GM21390 (cell line): ENCODE measurements around the gene TMEM30A.
A peak's percentile ranks its signal among the peaks of the same experiment; 100 is the strongest.

Experiments
- ATAC-seq: cut with Tn5 transposase; IDR thresholded peaks from one replicate; pipeline ENCODE4 v1.9.1; 2021; ENCODE audit not compliant: unreplicated experiment

Gene TMEM30A

DNA sequence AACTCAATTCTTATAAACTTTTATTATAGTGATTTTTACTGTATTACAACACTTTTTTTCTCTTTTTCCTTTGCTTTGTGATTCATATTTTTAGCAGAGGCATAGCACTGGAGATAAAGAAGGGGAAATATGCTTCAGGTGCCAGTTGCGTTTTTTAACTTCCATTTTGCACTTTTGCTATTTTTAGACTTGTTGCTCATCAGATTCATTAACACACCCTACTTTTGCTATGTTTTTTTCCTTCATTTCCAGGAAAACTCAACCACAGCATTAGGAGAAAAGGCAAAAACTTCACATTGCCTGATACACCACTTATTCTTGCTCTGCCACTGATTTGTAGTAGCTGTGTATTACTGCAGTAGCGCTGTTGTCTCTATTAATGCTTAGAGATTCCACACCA, 8.0 kb upstream of the TMEM30A start:
- no peak for ATAC-seq

DNA sequence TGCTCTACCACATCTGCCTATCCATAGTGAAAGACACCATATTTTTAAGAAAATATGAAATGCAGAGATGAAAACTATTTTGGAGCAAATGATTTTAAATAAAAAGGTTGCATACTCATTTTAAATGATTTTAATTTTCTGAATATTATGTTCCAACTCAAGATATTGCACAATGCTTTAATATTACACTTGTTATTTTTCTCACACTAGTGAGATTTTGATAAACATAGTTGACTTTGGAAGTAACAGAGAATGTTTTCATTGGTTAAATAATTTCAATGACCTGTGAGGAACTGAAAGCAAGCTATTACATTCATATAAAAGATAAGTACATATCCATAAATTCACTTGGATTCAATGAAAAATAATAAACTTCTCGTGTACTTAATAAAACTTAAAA, 7.2 kb upstream of the TMEM30A start:
- ATAC-seq = no peak

DNA sequence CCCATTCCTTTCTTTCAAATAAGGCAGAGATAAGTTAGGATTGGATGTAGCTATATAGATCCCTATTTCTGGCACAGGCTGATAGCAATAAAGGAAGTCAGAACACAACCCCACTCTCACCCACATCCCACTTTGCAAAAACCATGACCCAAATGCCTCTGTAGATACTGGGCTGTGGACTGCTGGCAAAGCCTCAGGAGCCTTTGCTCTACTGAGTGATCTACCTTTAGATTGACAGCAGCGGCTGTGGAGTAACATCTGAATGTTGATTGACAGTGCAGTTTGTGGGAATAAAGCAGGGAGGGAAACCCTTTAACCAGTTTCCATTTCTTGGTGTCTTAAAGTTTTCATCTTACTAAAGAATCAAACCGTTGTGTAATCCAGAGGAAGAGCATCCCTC, 6.7 kb upstream of the TMEM30A start:
- ATAC-seq = no peak

GRCh38 chr6:75290136-75290945, 5.7 kb upstream of the TMEM30A start:
- no peak for ATAC-seq

GRCh38 chr6:75288023-75288422, 3.4 kb upstream of the TMEM30A start:
- no peak for ATAC-seq

GRCh38 chr6:75287424-75287823, 2.8 kb upstream of the TMEM30A start:
- no peak for ATAC-seq

DNA sequence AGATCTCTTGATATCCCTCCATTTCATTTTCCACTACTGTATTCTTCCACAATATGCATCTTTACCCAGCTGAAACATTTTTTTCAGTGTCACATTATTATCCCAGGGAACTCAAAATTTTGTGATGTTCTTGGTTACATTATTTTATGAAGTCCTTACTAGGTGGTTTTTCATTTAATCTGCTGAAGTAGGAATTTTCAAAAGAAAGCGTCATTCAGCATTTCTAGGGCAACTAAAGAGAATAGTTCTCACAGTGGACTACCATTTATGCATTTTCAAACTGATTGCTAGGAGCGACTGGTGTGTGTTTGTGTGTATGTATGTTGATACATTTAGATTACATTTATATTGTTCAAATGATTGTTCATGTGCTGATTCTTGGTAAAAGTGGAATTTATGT, 2.4 kb upstream of the TMEM30A start:
- no peak for ATAC-seq

- ATAC-seq = peak; percentile 12
These were observed 669 bp upstream of the TMEM30A start for GRCh38 chr6:75285283-75285639.

- peak; percentile 24 for ATAC-seq
These were observed 523 bp downstream of the TMEM30A start for GRCh38 chr6:75283907-75284631.

DNA sequence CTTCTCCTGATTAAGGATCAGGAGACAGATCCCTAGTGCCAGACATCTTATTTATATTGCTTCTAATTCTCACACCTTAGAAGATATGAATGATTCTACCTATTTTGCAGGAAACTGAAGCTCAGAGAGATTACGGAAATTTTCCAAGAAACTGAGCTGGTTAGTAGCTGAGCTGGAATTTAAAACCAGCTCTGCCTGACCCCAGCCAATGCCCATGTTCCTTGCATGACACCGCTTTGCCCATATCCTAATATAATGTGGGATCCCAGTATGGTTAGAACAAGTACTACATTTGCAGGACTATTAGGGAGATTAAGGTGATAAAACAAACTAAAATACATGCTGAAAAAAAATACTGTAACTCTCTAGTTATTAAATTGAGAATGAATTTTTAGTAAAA, 1.9 kb downstream of the TMEM30A start:
- no peak for ATAC-seq

- no peak for ATAC-seq
These were observed 2.9 kb downstream of the TMEM30A start for GRCh38 chr6:75281653-75282052.

DNA sequence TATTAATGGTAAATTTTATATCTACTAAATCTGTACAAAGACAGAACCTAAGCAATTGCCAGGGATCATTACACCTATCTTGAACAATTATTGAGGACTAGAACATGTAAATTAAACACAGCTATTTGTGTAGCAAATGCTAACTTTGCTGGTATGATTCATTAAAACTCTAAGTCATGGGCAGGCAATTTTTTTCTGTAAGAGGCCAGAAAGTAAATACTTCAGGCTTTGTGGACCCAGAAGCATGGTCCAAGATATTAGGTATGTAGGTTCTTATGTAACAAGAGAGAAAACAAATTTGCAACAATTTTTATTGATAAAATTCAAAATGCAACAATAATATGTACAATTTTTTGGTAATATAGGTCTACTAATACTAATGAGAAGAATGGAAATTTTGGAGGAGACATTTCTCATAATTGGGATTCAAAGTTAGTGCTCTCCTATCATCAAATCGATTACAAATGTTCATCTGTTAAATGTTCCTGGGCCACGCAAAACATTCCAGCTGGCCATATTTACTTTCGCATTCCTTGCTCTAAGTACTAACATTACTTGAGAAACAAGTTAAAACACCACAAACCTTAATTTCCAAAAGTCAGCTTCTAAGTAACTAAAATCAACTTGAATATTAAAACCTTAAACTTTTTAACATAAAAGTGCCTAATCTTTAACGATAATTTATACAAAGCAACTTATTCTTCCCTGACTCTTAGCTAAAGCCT, 4.3 kb downstream of the TMEM30A start:
- ATAC-seq = no peak

DNA sequence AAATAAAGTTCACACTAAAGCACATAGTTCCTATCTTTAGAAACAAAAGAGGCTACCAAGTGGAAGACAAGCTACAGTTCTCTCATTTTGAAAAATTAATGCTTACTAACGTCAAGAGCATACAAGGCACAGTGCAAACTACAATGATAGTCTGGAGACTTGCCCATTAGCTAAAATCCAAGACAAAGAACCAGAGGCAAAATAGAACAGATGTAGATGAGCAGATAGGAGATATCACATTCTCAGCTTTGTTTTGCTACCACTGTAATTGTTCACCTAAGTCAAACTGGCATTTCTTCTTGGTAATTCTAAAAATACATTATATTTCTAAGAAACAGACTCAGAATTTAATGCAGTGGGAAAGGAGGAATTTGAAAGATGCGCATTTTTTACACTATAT, 5.2 kb downstream of the TMEM30A start:
- ATAC-seq = no peak

DNA sequence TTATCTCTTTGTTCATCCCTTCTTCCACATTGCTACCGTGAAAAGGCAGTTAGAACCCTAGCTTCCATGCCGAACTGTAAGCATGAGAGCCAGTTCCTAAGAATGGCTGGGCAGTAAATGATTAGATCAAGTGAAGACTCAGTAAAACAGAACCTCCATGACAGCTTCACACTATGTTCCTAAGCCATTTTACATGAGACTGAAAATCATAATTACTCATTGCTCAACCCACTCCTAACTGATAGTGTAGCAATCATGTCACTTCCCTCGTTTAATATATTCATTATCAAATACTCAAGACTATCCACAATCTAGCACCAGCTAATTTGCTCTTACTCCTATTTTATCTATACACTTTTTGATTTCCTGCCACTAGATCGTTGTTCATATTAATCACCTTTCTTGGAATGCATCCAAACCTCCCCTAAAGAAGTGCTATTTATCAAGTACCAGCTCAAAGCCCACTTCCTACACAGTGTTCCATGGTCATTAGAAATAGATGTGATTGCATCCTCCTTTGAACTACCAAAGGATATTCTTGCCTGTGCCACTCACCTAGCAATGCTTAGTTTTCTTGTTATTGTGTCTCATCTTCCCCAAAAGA, 6.0 kb downstream of the TMEM30A start:
- ATAC-seq = no peak

DNA sequence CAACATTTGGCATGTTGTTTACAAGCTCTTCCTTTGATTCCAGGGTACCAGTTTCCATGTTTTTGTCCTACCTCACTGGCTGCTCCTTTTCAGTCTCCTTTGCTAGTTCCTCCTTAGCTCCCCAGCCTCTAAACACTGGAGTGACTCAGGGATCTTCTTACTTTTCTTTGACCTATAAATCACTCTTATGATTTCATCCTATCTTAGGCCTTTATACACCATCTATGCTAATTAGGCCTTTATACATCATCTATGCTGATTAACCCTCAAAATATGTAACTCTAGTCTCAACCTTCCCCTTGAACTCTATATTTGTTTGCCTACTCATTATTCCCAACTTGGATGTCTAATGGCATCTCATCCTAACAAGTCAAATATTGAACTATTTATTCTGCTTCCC, 9.5 kb downstream of the TMEM30A start:
- ATAC-seq = no peak

DNA sequence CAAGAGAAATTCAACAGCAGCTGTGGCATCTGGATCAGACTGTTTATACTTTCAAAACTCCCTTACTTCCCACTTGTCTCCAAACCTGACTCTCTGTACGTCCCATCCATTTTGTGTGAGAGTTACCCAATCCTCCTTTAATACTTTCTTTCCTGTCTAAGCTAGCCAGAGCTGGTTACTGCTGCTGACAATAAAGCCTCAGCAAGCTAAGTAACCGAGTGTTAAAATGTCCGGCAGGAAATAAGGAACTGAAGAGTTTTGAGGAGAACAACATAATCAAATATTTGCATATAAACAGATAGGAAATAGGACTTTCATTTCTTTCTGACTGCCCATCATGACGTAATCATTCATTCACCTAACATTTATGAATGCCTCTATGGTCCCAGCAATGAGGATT, 11.6 kb downstream of the TMEM30A start:
- ATAC-seq = no peak

- ATAC-seq = no peak
These were observed 12.3 kb downstream of the TMEM30A start for GRCh38 chr6:75272145-75272840.

GRCh38 chr6:75268988-75269354, 15.6 kb downstream of the TMEM30A start:
- no peak for ATAC-seq

GRCh38 chr6:75268121-75268987, 16.2 kb downstream of the TMEM30A start:
- ATAC-seq = no peak

- no peak for ATAC-seq
These were observed 17.1 kb downstream of the TMEM30A start for GRCh38 chr6:75267461-75267860.
